Nephron (organoid): ENCODE measurements around the gene HTR2A.

ENCODE experiments used
- H3K27ac Mint-ChIP-seq, 3 experiments: 2 replicates each; pipeline ENCODE4 v1.8.0; 2020; ENCODE audit warnings: mixed read lengths in 3 of 3, mild to moderate bottlenecking in 2 of 3, moderate library complexity in 1 of 3
- H3K27me3 Mint-ChIP-seq: 2 replicates; pipeline ENCODE4 v1.8.0; 2021; ENCODE audit warnings: low read depth, mild to moderate bottlenecking, moderate library complexity, mixed read lengths
- H3K36me3 Mint-ChIP-seq: 2 replicates; pipeline ENCODE4 v1.8.0; 2020; ENCODE audit warnings: low read depth, mixed read lengths
- H3K4me1 Mint-ChIP-seq: 2 replicates; pipeline ENCODE4 v1.8.0; 2020; ENCODE audit warnings: mixed read lengths
- H3K4me3 Mint-ChIP-seq, 3 experiments: 2 replicates each; pipeline ENCODE4 v1.8.0; 2020; ENCODE audit warnings: mild to moderate bottlenecking in 3 of 3, mixed read lengths in 3 of 3, moderate library complexity in 2 of 3
- H3K9me3 Mint-ChIP-seq: 2 replicates; pipeline ENCODE4 v1.8.0; 2020; ENCODE audit warnings: mixed read lengths
- CTCF ChIP-seq, 3 experiments: fragments of 200-600 bp; sonication (generic); IDR thresholded peaks; one replicate each; pipeline ENCODE4 v1.5.0; 2021; ENCODE audit warnings: antibody characterized with exemption in 3 of 3; ENCODE audit not compliant: unreplicated experiment in 3 of 3

The HTR2A gene

GRCh38 chr13:46846726-46847125 lies 50.1 kb downstream of the HTR2A start:
- Mint-ChIP-seq H3K4me3 (no peak overlapping the region), H3K36me3 (no peaks in the 10 kb centered on the region), H3K27ac (no peak overlapping the region), H3K9me3 (no peaks in the 10 kb centered on the region), H3K27me3 (no peaks in the 10 kb centered on the region), H3K4me1 (peaks cover 6% of the 10 kb centered on the region)
- no peak for TF ChIP-seq CTCF (IDR thresholded peaks at IDR 0.05; ENCODE audit: unreplicated experiment in 3 of 3)

GRCh38 chr13:46845146-46845545 lies 51.7 kb downstream of the HTR2A start:
- no peaks in the 10 kb centered on the region for H3K27me3 Mint-ChIP-seq
- H3K4me3 Mint-ChIP-seq, result no peak overlapping the region
- no peaks in the 10 kb centered on the region for H3K4me1 Mint-ChIP-seq
- no peak for TF ChIP-seq CTCF (IDR thresholded peaks at IDR 0.05; ENCODE audit: unreplicated experiment in 3 of 3)
- H3K36me3 Mint-ChIP-seq, result no peaks in the 10 kb centered on the region
- no peaks in the 10 kb centered on the region for H3K9me3 Mint-ChIP-seq
- no peak overlapping the region for H3K27ac Mint-ChIP-seq

DNA sequence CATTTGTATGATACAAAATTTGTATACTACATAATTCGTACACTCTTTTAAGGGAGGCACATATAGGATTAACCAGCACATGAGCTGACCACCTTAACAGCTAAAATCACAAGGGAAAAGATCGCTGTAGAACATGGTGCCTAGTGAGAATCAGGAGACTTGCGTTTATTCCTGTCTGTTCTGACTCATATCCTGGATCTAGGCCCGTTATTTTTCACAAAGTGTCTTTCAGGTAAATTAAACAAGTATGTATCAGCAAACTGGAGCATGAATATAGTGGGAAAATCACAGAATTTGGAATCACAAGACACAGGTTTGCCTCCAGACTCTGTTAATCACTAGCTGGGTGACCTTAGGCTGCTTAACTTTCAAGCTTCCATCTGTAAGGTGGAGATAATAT lies 52.4 kb downstream of the HTR2A start:
- no peaks in the 10 kb centered on the region for H3K27me3 Mint-ChIP-seq

DNA sequence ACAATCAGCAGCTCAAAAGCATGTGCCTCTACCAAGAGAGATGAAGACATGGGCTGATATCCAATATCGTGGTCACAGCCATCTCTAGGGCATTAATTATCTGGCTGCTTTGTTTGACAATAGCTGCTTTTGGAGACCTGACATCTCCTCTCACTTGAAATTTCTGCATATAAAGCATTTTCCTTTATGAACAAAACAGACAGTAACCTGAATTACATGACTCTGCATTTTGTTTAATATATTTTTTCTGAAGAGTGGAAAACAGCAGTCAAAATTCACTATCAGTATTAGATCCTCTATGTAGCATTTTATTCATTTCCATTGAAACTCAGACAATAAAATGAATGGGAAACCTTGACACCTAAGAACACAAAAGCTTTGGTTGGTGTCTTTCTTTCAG lies 57.5 kb downstream of the HTR2A start:
- TF ChIP-seq CTCF (IDR thresholded peaks at IDR 0.05; ENCODE audit: unreplicated experiment in 3 of 3), result no peak
- H3K27ac Mint-ChIP-seq, result peak overlapping the region; percentile 31 to 87 (median 33)
- H3K4me1 Mint-ChIP-seq, result no peaks in the 10 kb centered on the region
- no peaks in the 10 kb centered on the region for H3K27me3 Mint-ChIP-seq
- H3K9me3 Mint-ChIP-seq, result no peaks in the 10 kb centered on the region
- H3K36me3 Mint-ChIP-seq, result no peaks in the 10 kb centered on the region
- H3K4me3 Mint-ChIP-seq, result no peak overlapping the region

More for the DNA sequence above, 52.4 kb downstream of the HTR2A start:
- H3K4me1 Mint-ChIP-seq, result no peaks in the 10 kb centered on the region
- H3K27ac Mint-ChIP-seq, result peak overlapping the region in 1 of 3 experiments; percentile 0
- TF ChIP-seq CTCF (IDR thresholded peaks at IDR 0.05; ENCODE audit: unreplicated experiment in 3 of 3), result peak in 1 of 3 experiments; percentile 4
- no peaks in the 10 kb centered on the region for H3K36me3 Mint-ChIP-seq
- no peaks in the 10 kb centered on the region for H3K9me3 Mint-ChIP-seq
- no peak overlapping the region for H3K4me3 Mint-ChIP-seq

GRCh38 chr13:46834657-46835056 lies 62.2 kb downstream of the HTR2A start:
- Mint-ChIP-seq H3K9me3 (no peaks in the 10 kb centered on the region), H3K27me3 (no peaks in the 10 kb centered on the region), H3K4me1 (no peaks in the 10 kb centered on the region), H3K36me3 (no peaks in the 10 kb centered on the region), H3K4me3 (no peak overlapping the region), H3K27ac (no peak overlapping the region)
- TF ChIP-seq CTCF (IDR thresholded peaks at IDR 0.05; ENCODE audit: unreplicated experiment in 3 of 3), result no peak

DNA sequence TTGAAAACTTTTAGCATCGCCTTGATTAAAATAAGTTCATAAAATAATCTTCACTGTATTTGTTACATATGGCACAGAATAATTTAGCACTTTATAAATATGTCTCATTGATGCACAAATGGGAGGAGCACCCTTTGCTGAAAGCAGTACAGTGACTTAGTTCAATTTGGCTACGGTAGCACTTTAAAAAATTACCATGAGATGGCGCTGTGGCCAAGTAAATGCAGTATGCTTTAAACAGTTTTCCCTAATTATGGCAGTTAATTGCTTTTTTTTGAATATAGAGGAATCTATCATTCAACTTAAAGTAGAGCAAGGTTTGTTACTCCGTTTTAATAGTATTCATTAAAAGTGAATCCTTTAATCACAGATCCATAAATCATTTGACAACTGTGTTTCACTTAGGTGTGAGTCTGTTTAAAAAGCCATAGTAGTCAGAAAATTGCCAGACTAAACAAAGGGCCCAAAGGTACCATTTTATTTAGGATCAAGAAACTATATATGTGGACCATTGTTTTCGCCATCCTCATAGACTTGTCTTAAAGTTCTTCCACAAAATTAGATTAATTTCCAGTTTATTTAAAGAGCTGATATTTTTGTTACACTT lies 65.2 kb downstream of the HTR2A start:
- Mint-ChIP-seq H3K27me3 (no peaks in the 10 kb centered on the region), H3K36me3 (no peaks in the 10 kb centered on the region), H3K4me1 (no peaks in the 10 kb centered on the region), H3K27ac (peak overlapping the region in 1 of 3 experiments; percentile 53), H3K4me3 (no peak overlapping the region), H3K9me3 (no peaks in the 10 kb centered on the region)
- peak; percentile 91 to 97 (median 92) for TF ChIP-seq CTCF (IDR thresholded peaks at IDR 0.05; ENCODE audit: unreplicated experiment in 3 of 3)
